Activated CD4-positive, alpha-beta T cell treated with anti-CD3 and anti-CD28 coated beads, Interleukin-2, Interleukin-6, amounts not matched to agents 100 ng/mL and 50 ng/mL, durations not matched to agents 16 hours and 8 hours (primary cell): ENCODE measurements around the gene HMCN2.

Source experiments
- DNase-seq: peaks from one replicate; pipeline ENCODE4 v3.0.0-alpha.2; 2020

HMCN2 gene

GRCh38 chr9:130478736-130479575 lies 213.4 kb downstream of the HMCN2 start:
- no peak for DNase-seq

DNA sequence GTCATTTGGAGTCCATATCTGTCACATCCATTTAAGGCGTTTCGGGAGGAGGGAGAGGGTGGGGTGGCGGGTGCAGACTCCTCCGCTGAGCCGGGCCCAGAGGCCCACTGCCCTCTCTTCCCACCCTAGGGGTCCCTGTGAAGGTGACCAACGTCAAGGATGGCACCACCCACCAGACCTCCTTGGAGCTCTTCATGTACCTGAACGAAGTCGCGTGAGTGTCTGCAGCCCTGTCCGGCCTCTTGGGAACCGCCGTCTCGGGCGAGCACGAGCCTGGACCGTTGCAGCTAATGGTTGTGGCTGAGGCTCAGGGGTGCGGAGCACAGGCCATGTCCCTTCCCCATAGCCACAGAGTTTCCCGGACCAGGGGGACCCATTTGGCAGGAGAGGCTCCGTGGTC lies 214.0 kb downstream of the HMCN2 start:
- DNase-seq = no peak

DNA sequence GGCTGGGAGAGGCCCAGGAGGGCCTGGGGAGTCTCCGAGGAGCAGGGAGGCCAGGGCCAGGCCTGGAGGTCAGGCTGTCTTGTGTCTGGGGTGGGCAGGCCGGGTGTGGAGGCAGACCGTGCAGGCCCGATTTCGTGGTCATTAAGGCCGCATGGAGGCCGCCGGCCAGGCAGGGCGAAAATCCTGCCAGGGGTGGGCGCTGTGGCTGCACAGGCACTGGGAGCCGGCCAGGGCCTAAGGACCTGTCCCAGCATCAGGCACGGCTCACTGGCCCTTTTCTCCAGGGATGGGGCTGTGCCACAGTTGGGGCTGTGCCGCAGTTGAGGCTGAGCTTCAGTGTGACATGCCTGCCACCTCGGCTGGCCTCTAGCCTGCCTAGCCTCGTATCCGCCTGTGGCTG lies 215.1 kb downstream of the HMCN2 start:
- DNase-seq = no peak

DNA sequence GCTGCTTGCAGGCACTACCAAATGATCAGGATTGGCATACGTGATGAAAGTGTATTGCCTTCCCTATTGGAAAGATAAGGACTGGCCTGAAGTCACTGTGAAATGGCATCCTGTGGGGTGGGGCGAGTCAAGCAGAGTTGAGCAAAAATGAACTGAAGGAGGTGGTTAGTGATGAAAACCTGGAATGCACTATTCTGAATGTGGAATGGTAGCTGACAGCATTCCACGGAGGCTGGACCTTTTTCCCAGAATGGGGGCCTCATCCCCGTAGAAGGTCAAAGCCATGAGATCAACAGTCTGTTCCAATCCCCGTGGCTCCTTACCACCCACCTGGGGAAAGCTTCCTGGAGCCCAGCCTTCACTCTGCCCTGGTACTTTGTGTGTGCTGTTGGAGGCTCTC lies 216.9 kb downstream of the HMCN2 start:
- no peak for DNase-seq

DNA sequence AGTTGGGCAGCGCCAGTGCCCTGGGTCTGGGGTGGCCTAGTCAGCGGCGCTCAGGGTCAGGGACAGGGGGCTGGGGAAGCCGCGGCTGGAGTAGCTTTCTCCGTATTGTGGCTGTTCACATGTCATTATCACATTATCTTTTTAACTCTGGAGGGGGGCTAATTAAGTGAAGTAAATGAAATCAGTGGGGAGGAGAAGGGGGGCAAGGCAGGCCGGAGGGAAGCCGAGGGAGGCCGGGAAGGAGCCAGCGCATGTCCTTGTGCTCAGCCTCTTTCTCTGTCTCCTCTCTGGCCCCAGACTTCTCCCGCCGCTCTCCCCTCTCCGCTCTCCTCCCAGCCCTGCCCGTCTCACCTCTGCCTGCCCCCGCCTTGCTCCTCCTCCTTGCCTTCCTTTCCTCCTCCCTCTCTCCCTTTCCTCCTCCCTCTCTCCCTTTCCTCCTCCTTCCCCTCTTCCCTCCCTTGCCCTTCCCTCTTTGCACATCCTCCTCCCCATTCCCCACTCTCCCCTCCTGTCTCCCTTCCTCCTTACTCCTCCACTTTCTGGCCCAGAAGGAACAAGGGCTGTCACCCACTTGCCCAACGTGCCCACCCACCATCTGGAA lies 217.9 kb downstream of the HMCN2 start:
- DNase-seq = no peak
